Glutamatergic neuron (in vitro differentiated cells): Measurements from ENCODE around the gene MTMR8. TPM values are rescaled to one million over a fixed set of nuclear protein-coding genes. Genes with fewer than 3 reads are reported as not detected.

ENCODE experiments used
- DNase-seq: peaks from one replicate; pipeline ENCODE4 v3.0.0; 2022
- H3K27ac Mint-ChIP-seq: one replicate; pipeline ENCODE4 v1.8.0; 2020; ENCODE audit warnings: mild to moderate bottlenecking, mixed read lengths, inconsistent platforms; ENCODE audit not compliant: unreplicated experiment
- H3K27me3 Mint-ChIP-seq: one replicate; pipeline ENCODE4 v1.8.0; 2020; ENCODE audit warnings: mild to moderate bottlenecking, moderate library complexity, mixed read lengths, inconsistent platforms; ENCODE audit not compliant: unreplicated experiment
- H3K36me3 Mint-ChIP-seq: one replicate; pipeline ENCODE4 v1.8.0; 2020; ENCODE audit warnings: mild to moderate bottlenecking, mixed read lengths, inconsistent platforms; ENCODE audit not compliant: unreplicated experiment
- H3K4me1 Mint-ChIP-seq: one replicate; pipeline ENCODE4 v1.8.0; 2020; ENCODE audit warnings: mild to moderate bottlenecking, low read depth, mixed read lengths, inconsistent platforms; ENCODE audit not compliant: unreplicated experiment
- H3K4me3 Mint-ChIP-seq: one replicate; pipeline ENCODE4 v1.8.0; 2020; ENCODE audit warnings: mild to moderate bottlenecking, mixed read lengths, inconsistent platforms; ENCODE audit not compliant: unreplicated experiment
- H3K9me3 Mint-ChIP-seq: one replicate; pipeline ENCODE4 v1.8.0; 2020; ENCODE audit warnings: mild to moderate bottlenecking, moderate library complexity, mixed read lengths, inconsistent platforms; ENCODE audit not compliant: unreplicated experiment
- total RNA-seq: library from RNA; stranded (reverse); fragmentation: NEBNext Ultra II Directional; extraction: Animal tissue kit (Norgen Biotek cat#: 25700); gene quantifications from one replicate; pipeline ENCODE4 v1.2.1, GENCODE V29; 2021; ENCODE audit not compliant: unreplicated experiment
- TF ChIP-seq, protein P1 (sequence below): fragments of 200-600 bp; sonication (generic); IDR thresholded peaks from one replicate; pipeline ENCODE4 v1.5.0; 2021; ENCODE audit not compliant: partially characterized antibody, unreplicated experiment

The MTMR8 gene
- total RNA-seq, 1 donor from 2014 or later = 2.2 TPM

DNA sequence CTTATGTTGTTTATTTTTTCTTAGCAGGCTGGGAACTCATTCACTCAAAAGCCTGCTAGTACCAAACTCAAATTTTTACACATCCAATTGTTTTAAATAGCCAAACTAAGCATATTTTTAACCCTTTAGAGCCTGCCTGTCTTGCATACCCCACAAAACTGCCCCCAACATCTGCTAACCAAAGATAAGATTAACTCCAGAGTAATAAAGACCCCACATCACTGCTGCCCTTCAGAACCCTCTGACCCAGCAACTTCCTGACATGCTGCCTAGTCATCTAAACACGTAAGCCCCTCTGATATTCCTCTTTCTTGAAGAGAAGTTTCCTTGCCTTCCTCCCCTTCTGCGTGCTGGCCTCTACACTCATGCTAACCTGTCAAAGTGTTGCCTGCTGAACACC is 104.1 kb downstream of the MTMR8 start:
- H3K27me3 Mint-ChIP-seq = no peaks in the 10 kb centered on the region
- TF ChIP-seq, protein P1, sequence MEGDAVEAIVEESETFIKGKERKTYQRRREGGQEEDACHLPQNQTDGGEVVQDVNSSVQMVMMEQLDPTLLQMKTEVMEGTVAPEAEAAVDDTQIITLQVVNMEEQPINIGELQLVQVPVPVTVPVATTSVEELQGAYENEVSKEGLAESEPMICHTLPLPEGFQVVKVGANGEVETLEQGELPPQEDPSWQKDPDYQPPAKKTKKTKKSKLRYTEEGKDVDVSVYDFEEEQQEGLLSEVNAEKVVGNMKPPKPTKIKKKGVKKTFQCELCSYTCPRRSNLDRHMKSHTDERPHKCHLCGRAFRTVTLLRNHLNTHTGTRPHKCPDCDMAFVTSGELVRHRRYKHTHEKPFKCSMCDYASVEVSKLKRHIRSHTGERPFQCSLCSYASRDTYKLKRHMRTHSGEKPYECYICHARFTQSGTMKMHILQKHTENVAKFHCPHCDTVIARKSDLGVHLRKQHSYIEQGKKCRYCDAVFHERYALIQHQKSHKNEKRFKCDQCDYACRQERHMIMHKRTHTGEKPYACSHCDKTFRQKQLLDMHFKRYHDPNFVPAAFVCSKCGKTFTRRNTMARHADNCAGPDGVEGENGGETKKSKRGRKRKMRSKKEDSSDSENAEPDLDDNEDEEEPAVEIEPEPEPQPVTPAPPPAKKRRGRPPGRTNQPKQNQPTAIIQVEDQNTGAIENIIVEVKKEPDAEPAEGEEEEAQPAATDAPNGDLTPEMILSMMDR = no peak
- no peaks in the 10 kb centered on the region for H3K9me3 Mint-ChIP-seq
- H3K4me3 Mint-ChIP-seq = no peak overlapping the region
- no peak for DNase-seq
- H3K36me3 Mint-ChIP-seq = no peaks in the 10 kb centered on the region
- H3K4me1 Mint-ChIP-seq = no peaks in the 10 kb centered on the region
- H3K27ac Mint-ChIP-seq = no peak overlapping the region

- no peaks in the 10 kb centered on the region for H3K4me1 Mint-ChIP-seq
- no peak overlapping the region for H3K27ac Mint-ChIP-seq
- H3K36me3 Mint-ChIP-seq = no peaks in the 10 kb centered on the region
- H3K27me3 Mint-ChIP-seq = no peaks in the 10 kb centered on the region
- H3K4me3 Mint-ChIP-seq = no peak overlapping the region
- no peak for DNase-seq
- TF ChIP-seq, protein P1 = no peak
- peaks cover 2% of the 10 kb centered on the region for H3K9me3 Mint-ChIP-seq
These were observed 130.0 kb downstream of the MTMR8 start for GRCh38 chrX:64265265-64265664.

- Mint-ChIP-seq H3K4me3 (no peak within 1 kb of the TSS), H3K9me3 (peaks cover 2% of the 10 kb centered on the region), H3K36me3 (no peaks in the 10 kb centered on the region), H3K4me1 (no peaks in the 10 kb centered on the region), H3K27me3 (no peaks in the 10 kb centered on the region), H3K27ac (no peak within 1 kb of the TSS)
- TF ChIP-seq, protein P1 = no peak
- DNase-seq = no peak
These were observed 164.9 kb downstream of the MTMR8 start, which contains the start of gene ASB12 for GRCh38 chrX:64230123-64230970. ASB12 (minus strand) TSS chrX:64230607; CDS start chrX:64225650, 4,957 bp downstream.

DNA sequence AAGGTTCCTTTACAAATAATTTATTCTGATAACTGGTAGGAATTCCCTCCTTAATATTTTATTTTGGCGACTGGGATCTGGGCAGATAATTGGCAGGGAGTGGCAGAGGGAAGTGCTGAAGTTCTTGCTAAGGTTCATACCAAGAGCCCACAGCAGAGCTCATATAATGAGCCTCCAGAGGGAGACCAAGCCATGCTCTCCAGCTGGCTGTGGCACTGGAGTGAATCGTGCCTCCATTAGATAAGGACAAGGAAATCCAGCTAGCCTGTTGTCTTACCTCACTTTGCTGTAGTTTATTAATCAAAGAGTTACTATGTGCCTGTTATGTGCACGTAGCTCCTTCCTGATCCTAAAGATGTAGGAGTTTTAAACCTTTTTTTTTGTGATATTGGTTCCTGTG is 166.1 kb downstream of the MTMR8 start:
- Mint-ChIP-seq H3K27me3 (no peaks in the 10 kb centered on the region), H3K27ac (no peak overlapping the region), H3K4me3 (no peak overlapping the region), H3K4me1 (no peaks in the 10 kb centered on the region), H3K36me3 (no peaks in the 10 kb centered on the region), H3K9me3 (peaks cover 2% of the 10 kb centered on the region)
- DNase-seq = no peak
- TF ChIP-seq, protein P1 = no peak

Other genes with a start within 250 kb of the MTMR8 start
- gene AMER1, start 189.7 kb downstream of the MTMR8 start, total RNA-seq = 11.3 TPM
- 0.32 TPM for gene ASB12, start 164.8 kb downstream of the MTMR8 start, total RNA-seq